ENCODE results near the gene ZNF804A.

Gene ZNF804A

GRCh38 chr2:184598316-184599053 is at the start of gene ZNF804A:
Gene ZNF804A (plus strand): TSS chr2:184598529. CDS start chr2:184598960, 431 bp downstream.
- no peak for TF ChIP-seq CTCF (conservative IDR thresholded peaks at IDR 0.05; ENCODE audit: low read depth, low read length)
- H3K4me3 ChIP-seq (ENCODE audit: low read depth, low read length), result peak within 1 kb of the TSS; percentile 66
- DNase-seq (ENCODE audit: low read depth), result peak; percentile 45

- no peak for DNase-seq (ENCODE audit: low read depth)
- no peak overlapping the region for H3K4me3 ChIP-seq (ENCODE audit: low read depth, low read length)
- no peak for TF ChIP-seq CTCF (conservative IDR thresholded peaks at IDR 0.05; ENCODE audit: low read depth, low read length)
These were observed 49.2 kb upstream of the ZNF804A start for GRCh38 chr2:184549153-184549552.

- TF ChIP-seq CTCF (conservative IDR thresholded peaks at IDR 0.05; ENCODE audit: low read depth, low read length), result no peak
- no peak overlapping the region for H3K4me3 ChIP-seq (ENCODE audit: low read depth, low read length)
- peak; percentile 22 for DNase-seq (ENCODE audit: low read depth)
These were observed 46.7 kb upstream of the ZNF804A start for GRCh38 chr2:184551626-184552025.

GRCh38 chr2:184554736-184555135 is 43.6 kb upstream of the ZNF804A start:
- H3K4me3 ChIP-seq (ENCODE audit: low read depth, low read length), result no peak overlapping the region
- peak; percentile 5 for DNase-seq (ENCODE audit: low read depth)
- TF ChIP-seq CTCF (conservative IDR thresholded peaks at IDR 0.05; ENCODE audit: low read depth, low read length), result no peak

GRCh38 chr2:184555352-184555751 is 43.0 kb upstream of the ZNF804A start:
- DNase-seq (ENCODE audit: low read depth), result no peak
- TF ChIP-seq CTCF (conservative IDR thresholded peaks at IDR 0.05; ENCODE audit: low read depth, low read length), result no peak
- H3K4me3 ChIP-seq (ENCODE audit: low read depth, low read length), result no peak overlapping the region

GRCh38 chr2:184556639-184557038 is 41.7 kb upstream of the ZNF804A start:
- no peak overlapping the region for H3K4me3 ChIP-seq (ENCODE audit: low read depth, low read length)
- TF ChIP-seq CTCF (conservative IDR thresholded peaks at IDR 0.05; ENCODE audit: low read depth, low read length), result no peak
- DNase-seq (ENCODE audit: low read depth), result no peak
